HS-5 (cell line): ENCODE measurements around the gene ITPK1.
"Not testable (repeated sequence)": the region's sequence is repeated elsewhere in the genome, so short reads cannot be mapped to it uniquely, and the experiment has no call there.

Source experiments
- DNase-seq: peaks from one replicate; pipeline ENCODE4 v3.0.0-alpha.2; 2012; ENCODE audit warnings: low read depth

Gene ITPK1

GRCh38 chr14:93084866-93085857, 30.6 kb downstream of the ITPK1 start:
- DNase-seq, result no peak

- no peak for DNase-seq
Observed at GRCh38 chr14:93084402-93084801, 31.3 kb downstream of the ITPK1 start.

GRCh38 chr14:93083917-93084316, 31.8 kb downstream of the ITPK1 start:
- no peak for DNase-seq

DNA sequence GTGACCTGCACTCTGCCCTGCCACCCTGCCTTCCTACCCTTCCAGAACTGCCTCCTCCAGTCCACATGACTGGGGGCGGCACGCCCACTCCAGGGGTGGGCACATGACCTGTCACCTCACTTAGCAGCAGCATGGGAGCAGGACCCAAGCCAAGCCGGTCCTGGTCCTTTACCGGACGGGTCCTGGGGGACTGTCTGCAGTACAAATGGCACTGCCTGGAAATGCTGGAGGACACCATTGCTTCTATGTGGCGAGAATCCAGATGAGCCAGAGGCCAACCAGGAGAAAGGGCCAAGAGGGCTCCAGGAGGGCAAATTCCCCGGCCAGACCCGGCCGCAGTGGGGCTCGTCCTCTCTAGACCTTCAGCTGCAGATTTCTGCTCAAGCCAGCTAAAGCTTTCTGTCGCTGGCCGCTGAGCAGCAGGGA, 33.1 kb downstream of the ITPK1 start:
- DNase-seq, result no peak

DNA sequence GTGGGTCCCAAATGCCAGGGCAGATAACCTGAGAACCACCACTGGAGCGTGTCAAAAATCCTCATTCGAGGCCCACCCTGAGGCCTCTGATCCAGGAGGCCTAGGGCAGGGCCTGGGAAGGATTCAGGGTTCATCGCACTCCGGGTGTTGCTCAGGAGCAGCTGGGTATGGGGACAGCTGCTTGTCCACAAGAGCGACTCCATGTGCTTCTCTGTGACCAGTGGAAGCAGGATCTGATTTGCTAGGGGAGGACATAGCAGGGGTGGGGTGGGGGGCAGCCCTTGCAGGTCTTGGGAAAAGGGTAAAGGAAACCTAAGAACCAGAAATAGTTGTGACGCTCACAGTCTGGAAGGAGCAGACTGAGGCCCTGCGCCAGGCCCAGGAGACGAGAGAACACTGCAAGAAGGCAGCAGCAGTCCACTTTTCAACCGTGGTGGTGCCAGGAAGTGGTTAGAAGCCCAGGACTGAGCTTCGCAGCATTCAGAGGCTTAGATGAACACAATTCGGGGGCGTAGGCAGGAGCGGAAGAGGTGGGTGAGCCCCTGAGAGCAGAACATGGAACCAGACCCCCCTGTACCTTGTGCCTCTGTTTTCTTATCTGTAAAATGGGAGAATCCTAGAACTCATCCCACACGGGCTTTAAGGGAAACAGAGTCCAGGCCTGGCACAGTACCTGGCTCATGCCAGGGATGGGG, 33.7 kb downstream of the ITPK1 start:
- DNase-seq, result no peak

DNA sequence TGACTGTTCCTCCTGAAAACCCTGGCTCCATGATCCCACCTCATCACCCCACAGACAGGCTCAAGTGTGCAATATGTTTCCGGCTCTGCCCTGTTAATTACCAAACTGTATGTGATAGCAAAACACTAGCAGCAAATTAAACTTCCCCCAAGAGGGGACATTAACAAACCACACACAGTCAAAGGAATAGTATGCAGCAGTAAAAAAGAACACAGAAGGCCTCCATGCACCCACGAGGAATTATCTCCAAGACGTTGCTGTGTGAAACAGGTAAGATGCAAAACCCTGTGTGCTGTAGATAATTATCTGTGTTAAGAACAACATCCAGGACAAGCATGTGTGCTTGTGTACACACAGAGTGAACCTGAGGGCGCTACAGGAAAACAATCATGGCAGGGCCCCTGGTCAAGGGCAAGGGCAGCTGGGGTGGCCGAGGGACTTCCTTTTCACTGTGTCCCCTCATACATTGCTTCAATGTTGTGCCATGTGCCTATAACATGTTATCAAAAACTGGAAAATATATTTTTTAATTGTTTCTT, 35.8 kb downstream of the ITPK1 start:
- no peak for DNase-seq

- DNase-seq, result no peak
Observed at GRCh38 chr14:93079321-93079720, 36.4 kb downstream of the ITPK1 start.

DNA sequence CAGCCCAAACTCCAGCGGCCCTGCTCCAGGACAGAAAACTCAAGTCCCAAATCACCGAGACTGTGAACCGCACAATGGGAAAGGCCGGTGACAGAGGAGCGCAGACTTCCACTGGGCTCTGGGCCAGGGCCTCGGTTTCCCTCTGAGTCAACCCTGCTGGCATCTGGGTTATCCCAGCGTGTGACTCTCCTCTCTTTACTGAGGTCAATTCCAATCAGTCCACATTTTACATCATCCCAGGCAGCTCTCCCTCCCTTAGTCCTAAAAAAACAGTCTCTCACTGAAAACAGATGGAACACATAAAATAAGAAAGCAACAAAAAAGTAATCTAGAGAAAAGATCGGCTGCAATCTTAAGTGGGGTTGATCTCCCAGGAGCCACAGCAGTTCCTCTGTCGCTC, 36.9 kb downstream of the ITPK1 start:
- no peak for DNase-seq

DNA sequence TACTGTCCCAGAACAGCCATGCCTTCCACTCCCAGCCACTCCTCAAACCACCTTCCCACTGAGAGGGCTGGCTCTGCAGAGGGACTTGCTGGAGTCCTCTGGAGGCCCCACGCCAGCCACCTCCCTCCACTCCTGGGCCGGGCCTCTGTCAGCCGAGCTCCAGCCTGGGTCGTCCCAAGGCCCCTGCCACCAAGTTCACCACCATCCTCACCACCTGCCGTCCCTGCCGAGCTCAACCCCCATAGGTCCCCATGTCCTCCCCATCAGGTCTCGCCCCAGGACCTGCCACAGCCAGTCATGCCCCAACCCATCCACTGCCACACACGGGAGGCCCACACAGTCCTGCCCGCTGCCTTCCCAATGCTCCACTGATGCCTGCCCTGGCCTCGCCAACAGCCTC, 39.0 kb downstream of the ITPK1 start:
- DNase-seq, result no peak

DNA sequence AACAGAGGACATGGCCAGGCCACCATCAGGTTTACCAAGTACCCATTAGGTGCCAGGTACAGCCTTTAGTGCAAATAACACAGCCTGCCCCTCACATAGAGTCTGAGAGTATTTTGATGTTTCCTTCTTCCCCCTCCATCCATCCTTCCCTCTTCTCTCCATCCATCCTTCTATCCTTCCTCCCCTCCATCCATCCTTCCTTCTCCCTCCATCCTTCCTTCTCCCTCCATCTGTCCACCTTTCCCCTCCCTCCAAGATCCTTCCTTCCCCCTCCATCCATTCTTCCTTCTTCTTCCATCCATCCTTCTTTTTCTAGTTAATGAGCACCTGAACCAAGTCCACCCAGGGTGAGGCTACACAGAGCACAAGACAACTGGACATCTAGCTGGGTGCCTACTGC, 39.8 kb downstream of the ITPK1 start:
- DNase-seq, result no peak

DNA sequence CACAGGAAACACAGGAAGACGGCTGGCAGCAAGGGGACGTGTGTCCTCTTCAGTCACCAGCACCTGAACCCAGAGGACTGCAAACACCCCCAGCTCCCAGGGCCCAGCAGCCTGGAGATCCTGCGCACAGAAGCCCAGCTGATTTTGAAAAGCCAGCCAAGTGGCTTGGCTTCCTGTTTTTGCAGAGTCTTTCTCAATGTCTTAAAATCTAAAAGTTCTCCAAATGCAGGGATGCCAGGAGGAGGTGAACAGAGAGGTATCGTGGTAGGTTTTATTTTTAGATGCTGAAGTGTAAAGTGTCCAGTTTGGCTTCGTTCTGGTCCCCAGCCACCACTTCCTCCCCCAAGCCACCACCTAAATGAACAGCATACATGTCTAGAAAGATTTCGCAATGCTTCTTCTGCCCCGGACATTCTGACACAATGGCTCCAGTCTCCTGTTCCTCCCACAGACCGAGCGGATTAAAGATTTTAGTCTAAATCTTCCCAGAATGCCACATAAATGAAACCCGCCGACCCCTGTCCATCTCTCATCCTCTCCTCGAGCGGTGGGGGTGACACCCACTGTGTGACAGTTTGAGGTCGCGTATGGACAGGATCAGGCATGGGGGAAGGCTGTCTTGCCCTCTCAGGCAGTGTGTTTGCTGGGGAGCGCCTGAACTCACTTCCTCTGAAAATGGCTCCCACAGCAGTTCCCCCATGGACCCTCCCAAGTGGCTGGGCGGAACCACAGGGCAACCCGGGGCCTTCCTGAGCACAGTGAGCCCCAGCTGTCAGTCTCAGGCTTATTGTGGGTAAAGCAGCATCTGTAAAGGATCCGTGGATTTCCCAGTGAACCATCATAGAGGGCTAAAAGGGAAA, 41.6 kb downstream of the ITPK1 start:
- DNase-seq, result no peak

- no peak for DNase-seq
Observed at GRCh38 chr14:93073358-93073707, 42.4 kb downstream of the ITPK1 start.

DNA sequence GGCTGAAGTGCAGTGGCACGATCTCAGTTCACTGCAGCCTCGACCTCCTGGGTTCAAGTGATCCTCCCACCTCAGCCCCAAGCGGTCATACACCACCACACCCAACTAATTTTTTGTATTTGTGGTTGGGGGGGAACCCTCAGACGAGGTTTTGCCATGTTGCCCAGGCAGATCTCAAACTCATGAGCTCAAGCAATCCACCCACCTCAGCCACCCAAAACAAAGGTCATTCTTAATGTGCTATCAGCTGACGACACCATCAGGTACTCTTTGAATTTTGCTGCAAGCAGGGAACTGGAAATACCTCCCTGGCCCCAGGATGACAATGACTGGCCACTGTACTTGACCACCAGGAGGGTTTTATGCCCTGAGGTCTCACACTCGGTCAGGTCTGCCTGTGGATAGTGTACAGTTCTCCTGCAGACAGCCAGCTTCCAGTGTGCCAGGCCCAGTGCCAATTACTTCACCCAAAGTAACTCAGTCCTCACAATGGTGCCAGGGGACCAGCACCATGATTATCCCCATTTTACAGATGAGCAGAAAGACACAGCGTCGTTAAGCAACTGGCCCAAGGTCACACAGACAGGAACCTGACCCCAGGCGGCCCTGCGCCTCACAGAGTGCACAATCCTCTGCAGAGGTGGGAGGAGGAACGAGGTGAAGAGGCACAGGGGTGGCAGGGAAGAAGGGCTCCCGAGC, 42.9 kb downstream of the ITPK1 start:
- DNase-seq, result no peak

- no peak for DNase-seq
Observed at GRCh38 chr14:93068711-93069110, 47.0 kb downstream of the ITPK1 start.

DNA sequence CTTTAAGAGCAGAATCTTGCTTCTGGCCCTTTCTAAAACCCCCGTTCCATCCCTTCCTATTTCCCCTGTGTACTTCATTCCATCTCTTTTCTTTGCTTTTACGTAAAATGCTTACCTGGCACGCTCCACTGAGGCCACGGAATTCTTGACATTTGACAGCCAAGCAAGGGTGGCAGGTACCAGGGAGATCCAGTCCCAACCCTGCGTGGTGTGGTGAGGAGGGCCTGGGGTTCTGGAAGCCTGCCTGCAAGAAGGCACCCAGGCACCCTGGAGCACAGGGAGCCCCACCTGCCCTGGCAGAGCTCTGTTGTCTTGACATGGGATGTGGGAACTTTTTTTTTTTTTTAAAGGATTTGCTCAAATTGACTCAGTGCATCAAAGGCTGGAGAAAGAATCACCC, 48.6 kb downstream of the ITPK1 start:
- no peak for DNase-seq

GRCh38 chr14:93065272-93065730, 50.4 kb downstream of the ITPK1 start:
- DNase-seq, result no peak

DNA sequence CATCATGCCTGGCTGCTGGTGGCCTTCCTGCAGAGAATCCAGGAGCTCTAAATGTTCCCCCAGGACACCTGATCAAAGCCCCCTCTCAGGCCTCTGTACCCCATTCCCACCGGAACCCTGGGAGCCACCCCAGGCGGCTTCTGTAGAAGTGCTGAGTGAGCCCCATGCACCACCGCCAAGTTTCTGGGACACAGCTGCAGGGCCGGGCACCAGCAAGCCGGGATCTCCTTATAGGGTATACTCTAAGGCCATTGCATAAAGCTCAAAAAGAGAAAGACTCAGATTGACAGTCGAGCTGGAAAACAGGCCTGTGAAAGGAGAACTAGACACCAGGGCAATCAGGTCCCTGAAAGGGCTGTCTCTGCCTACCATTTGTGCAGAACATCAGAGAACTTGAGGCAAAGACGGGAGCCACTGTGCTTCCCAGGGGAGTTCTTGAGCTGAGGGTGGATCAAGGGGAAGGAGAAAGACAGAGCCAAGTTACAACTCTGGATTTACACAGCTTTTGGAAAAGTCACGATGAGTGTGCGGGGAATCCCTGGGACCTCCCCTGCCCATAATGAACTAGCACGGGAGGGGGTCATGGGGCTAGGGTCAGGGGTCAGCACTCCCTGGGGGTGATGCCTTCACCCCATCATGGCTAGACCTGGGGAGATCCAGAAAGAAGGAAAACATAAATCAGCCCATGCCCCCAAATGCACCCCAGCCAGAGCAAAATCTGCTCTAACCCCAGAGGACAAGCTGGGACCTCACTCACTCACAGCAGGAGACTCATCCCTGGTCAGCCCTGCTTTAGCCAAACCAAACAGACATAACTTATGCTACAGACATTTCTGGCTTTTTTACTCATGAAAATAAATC, 51.1 kb downstream of the ITPK1 start:
- no peak for DNase-seq

DNA sequence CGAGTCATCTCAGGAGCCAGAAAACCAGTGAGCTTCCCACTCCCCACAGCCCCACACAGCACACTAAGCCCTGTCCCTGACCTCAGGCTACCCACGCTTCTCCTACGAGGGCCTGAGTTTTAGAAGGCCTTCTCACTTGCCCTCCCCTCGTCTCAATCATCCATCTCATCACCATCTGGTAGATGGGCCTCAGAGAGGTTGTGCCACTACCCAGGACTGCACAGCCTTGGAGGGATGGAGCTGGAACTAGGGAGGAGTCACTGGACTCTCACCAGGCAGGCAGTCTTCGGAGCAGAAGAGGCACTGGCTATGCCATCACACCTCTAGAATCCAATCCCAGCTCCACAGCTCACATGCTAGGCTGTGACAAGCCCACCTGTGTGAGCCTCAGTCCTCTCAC, 52.3 kb downstream of the ITPK1 start:
- DNase-seq, result no peak

DNA sequence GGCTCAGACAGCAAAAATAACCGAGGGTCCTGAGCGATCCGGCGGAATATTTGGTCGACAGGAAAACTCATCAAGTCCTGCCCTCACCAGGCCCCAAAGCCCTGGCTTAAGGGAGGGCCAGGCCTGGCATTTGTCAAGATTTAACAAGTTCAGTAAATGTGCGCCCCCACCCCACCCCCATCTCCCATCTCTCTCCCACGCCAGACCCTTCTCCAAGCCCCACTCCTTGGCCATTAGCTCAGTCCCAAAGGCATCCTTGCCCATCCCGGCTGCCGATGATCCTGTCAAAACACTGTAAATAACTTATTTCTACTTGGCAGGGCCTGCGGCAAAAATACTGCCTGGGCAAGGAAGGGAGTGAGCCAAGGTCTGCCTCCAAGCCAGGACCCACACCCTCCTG, 52.8 kb downstream of the ITPK1 start:
- no peak for DNase-seq

GRCh38 chr14:93062013-93062412, 53.7 kb downstream of the ITPK1 start:
- DNase-seq, result not testable (repeated sequence)
